Omental fat pad (tissue), 4 donors: Measurements from ENCODE around the gene BAD. TPM values are rescaled to one million over a fixed set of nuclear protein-coding genes. Genes with fewer than 3 reads are reported as not detected.
"Not testable (repeated sequence)": the region's sequence is repeated elsewhere in the genome, so short reads cannot be mapped to it uniquely, and the experiment has no call there.

Source experiments
- ATAC-seq: fragments of 150-250 bp; one replicate; pipeline ENCODE4 v1.9.1; 2016; ENCODE audit warnings: mild to moderate bottlenecking, moderate library complexity; ENCODE audit not compliant: low FRiP score
- DNase-seq: peaks from one replicate; pipeline ENCODE4 v3.0.0-alpha.2; 2019; ENCODE audit warnings: low spot score
- CTCF ChIP-seq, 3 donors: fragments of 450-650 bp; IDR thresholded peaks; one replicate each; pipeline ENCODE4 v1.5.1; 2016 to 2017; ENCODE audit warnings: antibody characterized with exemption in 3 of 3, mild to moderate bottlenecking in 3 of 3, moderate library complexity in 2 of 3
- total RNA-seq, 4 donors: library from RNA; depleted of rRNA; stranded (reverse); fragments of >200 nt; gene quantifications; one replicate each; pipeline ENCODE4 v1.1.0, GENCODE V29; 2016

BAD gene
- total RNA-seq, 4 donors from 2014 or later, result 47.9 to 89.7 (median 78.8) TPM

GRCh38 chr11:64248578-64248977, 35.9 kb downstream of the BAD start:
- DNase-seq (no peak), ATAC-seq (no peak)
- TF ChIP-seq CTCF (IDR thresholded peaks at IDR 0.05), result no peak

GRCh38 chr11:64247729-64248531, 36.5 kb downstream of the BAD start:
- ATAC-seq (no peak), DNase-seq (no peak)
- no peak for TF ChIP-seq CTCF (IDR thresholded peaks at IDR 0.05)

GRCh38 chr11:64246871-64247728, 37.4 kb downstream of the BAD start, which contains the start of gene PPP1R14B:
PPP1R14B (minus strand) TSS chr11:64246943; CDS start chr11:64246673, 270 bp downstream.
- no peak for TF ChIP-seq CTCF (IDR thresholded peaks at IDR 0.05)
- ATAC-seq (peak; percentile 43), DNase-seq (peak; percentile 60)

- peak; percentile 1 for ATAC-seq
- DNase-seq, result not testable (repeated sequence)
Measured at GRCh38 chr11:64246621-64246870, 37.9 kb downstream of the BAD start.

GRCh38 chr11:64245797-64246620, 38.5 kb downstream of the BAD start:
- peak; percentile 42 for ATAC-seq
- DNase-seq, result peak; percentile 83
- no peak for TF ChIP-seq CTCF (IDR thresholded peaks at IDR 0.05)

- no peak for TF ChIP-seq CTCF (IDR thresholded peaks at IDR 0.05)
- ATAC-seq (no peak), DNase-seq (no peak)
Measured at GRCh38 chr11:64245401-64245796, 39.1 kb downstream of the BAD start.

GRCh38 chr11:64244966-64245365, 39.5 kb downstream of the BAD start:
- ATAC-seq (no peak), DNase-seq (no peak)
- TF ChIP-seq CTCF (IDR thresholded peaks at IDR 0.05), result no peak
